SK-N-SH (cell line): ENCODE measurements around the gene DLG4. TPM values are rescaled to one million over a fixed set of nuclear protein-coding genes. Genes with fewer than 3 reads are reported as not detected.
A peak's percentile ranks its signal among the peaks of the same experiment; 100 is the strongest.

ENCODE experiments used
- CTCF ChIA-PET: fragments of 300-600, 350-600 bp; formaldehyde crosslinking; extraction: SDS; loops from one replicate; lab custom pipeline; 2021; lab: Yijun Ruan, JAX
- POLR2A ChIA-PET: fragments of 350-600 bp; sonication (Branson Sonifier 250); formaldehyde crosslinking; extraction: SDS; loops from one replicate; lab custom pipeline; 2020; ENCODE audit warnings: antibody characterized with exemption, inconsistent platforms; lab: Yijun Ruan, JAX
- DNase-seq: peaks from one replicate; pipeline ENCODE4 v3.0.0; 2012
- H2AFZ ChIP-seq: fragments of 200-600 bp; sonication (generic); 2 replicates; pipeline ENCODE4 v1.8.1; 2016; ENCODE audit warnings: antibody characterized with exemption, mild to moderate bottlenecking, low read depth
- H3F3A ChIP-seq: fragments of 200-600 bp; sonication (generic); replicated peaks from 2 replicates; pipeline ENCODE3; 2016; ENCODE audit warnings: antibody characterized with exemption, mild to moderate bottlenecking; ENCODE audit not compliant: insufficient read depth
- H3K27ac ChIP-seq, 2 experiments: fragments of 200-500 bp in 1 of 2; fragments of 200-600 bp in 1 of 2; sonication (Bioruptor generic) in 1 of 2; sonication (generic), shearing (Covaris generic) in 1 of 2; 2 replicates each; pipeline versions ENCODE4 v1.5.1 to v1.6.1; 2014 to 2016; ENCODE audit warnings: low read depth in 2 of 2, inconsistent platforms in 1 of 2, low read length in 1 of 2, mild to moderate bottlenecking in 1 of 2, mixed read lengths in 1 of 2
- H3K27me3 ChIP-seq: fragments of 200-600 bp; sonication (generic), shearing (Covaris generic); 2 replicates; pipeline ENCODE4 v1.6.1; 2016; ENCODE audit warnings: mixed run types; ENCODE audit not compliant: insufficient read depth
- H3K36me3 ChIP-seq, 2 experiments: fragments of 200-500 bp in 1 of 2; fragments of 200-600 bp in 1 of 2; sonication (Bioruptor generic) in 1 of 2; sonication (generic) in 1 of 2; replicated peaks in 1 of 2; 2 replicates each; pipeline versions ENCODE3 to v1.5.1; 2014 to 2016; ENCODE audit warnings: low read length in 1 of 2, mild to moderate bottlenecking in 1 of 2; ENCODE audit not compliant: insufficient read depth in 2 of 2, control insufficient read depth in 1 of 2
- H3K4me1 ChIP-seq, 2 experiments: fragments of 200-500 bp in 1 of 2; fragments of 200-600 bp in 1 of 2; sonication (Bioruptor generic) in 1 of 2; sonication (generic), shearing (Covaris generic) in 1 of 2; 2 replicates each; pipeline versions ENCODE4 v1.5.1 to v1.6.1; 2014 to 2016; ENCODE audit warnings: low read depth in 1 of 2, low read length in 1 of 2, mixed run types in 1 of 2; ENCODE audit not compliant: insufficient read depth in 2 of 2, control insufficient read depth in 1 of 2
- H3K4me2 ChIP-seq: fragments of 200-600 bp; sonication (generic), shearing (Covaris generic); 2 replicates; pipeline ENCODE4 v1.6.1; 2017; ENCODE audit warnings: mixed run types
- H3K4me3 ChIP-seq, 2 experiments: fragments of 200-500 bp in 1 of 2; fragments of 200-600 bp in 1 of 2; sonication (Bioruptor generic) in 1 of 2; sonication (generic), shearing (Covaris generic) in 1 of 2; 2 replicates each; pipeline versions ENCODE4 v1.5.1 to v1.8.1; 2014 to 2016; ENCODE audit warnings: low read depth in 2 of 2, inconsistent platforms in 1 of 2, low read length in 1 of 2, mild to moderate bottlenecking in 1 of 2, mixed read lengths in 1 of 2, moderate library complexity in 1 of 2
- H3K79me2 ChIP-seq: fragments of 200-600 bp; sonication (generic); 2 replicates; pipeline ENCODE4 v1.8.1; 2017; ENCODE audit warnings: mild to moderate bottlenecking; ENCODE audit not compliant: insufficient read depth
- H3K9ac ChIP-seq: fragments of 200-600 bp; sonication (generic); 2 replicates; pipeline ENCODE4 v1.6.1; 2017; ENCODE audit warnings: mixed run types
- H3K9me2 ChIP-seq: fragments of 200-600 bp; sonication (generic); 2 replicates; pipeline ENCODE4 v1.6.1; 2017; ENCODE audit warnings: mixed run types
- H3K9me3 ChIP-seq: fragments of 200-600 bp; sonication (generic); 2 replicates; pipeline ENCODE4 v1.6.1; 2017; ENCODE audit warnings: mixed run types, mild to moderate bottlenecking, moderate library complexity
- H4K20me1 ChIP-seq: fragments of 200-600 bp; sonication (generic); 2 replicates; pipeline ENCODE4 v1.6.1; 2017; ENCODE audit warnings: mild to moderate bottlenecking, mixed run types; ENCODE audit not compliant: insufficient read depth
- ELF1 ChIP-seq: IDR thresholded peaks from 2 replicates; pipeline ENCODE4 v1.4.0; 2012
- EZH2phosphoT487 ChIP-seq: fragments of 200-600 bp; sonication (generic); IDR thresholded peaks from 2 replicates; pipeline ENCODE4 v1.6.1; 2017; ENCODE audit warnings: low read depth, mixed run types, mild to moderate bottlenecking, antibody characterized with exemption, moderate library complexity, borderline replicate concordance
- FOSL2 ChIP-seq: IDR thresholded peaks from 2 replicates; pipeline ENCODE4 v1.4.0; 2012; ENCODE audit warnings: low read depth, mild to moderate bottlenecking, moderate library complexity, borderline replicate concordance
- IRF3 ChIP-seq: fragments of 150-350 bp; IDR thresholded peaks from 2 replicates; pipeline ENCODE4 v1.6.1; 2016; ENCODE audit warnings: mild to moderate bottlenecking, low read depth, low read length
- JUND ChIP-seq: IDR thresholded peaks from 2 replicates; pipeline ENCODE4 v1.4.0; 2012
- MXI1 ChIP-seq: IDR thresholded peaks from 2 replicates; pipeline ENCODE4 v1.6.1; 2012; ENCODE audit warnings: mild to moderate bottlenecking, low read depth, low read length, improper control_type of control experiment
- PBX3 ChIP-seq: IDR thresholded peaks from 2 replicates; pipeline ENCODE4; 2012
- REST ChIP-seq: IDR thresholded peaks from 2 replicates; pipeline ENCODE4 v1.6.1; 2012; ENCODE audit warnings: mild to moderate bottlenecking, low read depth, low read length, moderate library complexity
- RFX5 ChIP-seq: IDR thresholded peaks from 2 replicates; pipeline ENCODE4 v1.6.1; 2012; ENCODE audit warnings: mild to moderate bottlenecking, improper control_type of control experiment, low read length
- USF1 ChIP-seq: IDR thresholded peaks from 2 replicates; pipeline ENCODE4 v1.4.0; 2012; ENCODE audit warnings: low read depth, borderline replicate concordance
- WGBS: methylation state at CpG from one replicate; pipeline ENCODE4 v1.1.6; 2017; ENCODE audit warnings: low lambda C conversion rate; 5-methylcytosine and 5-hydroxymethylcytosine counted together
- polyA plus RNA-seq, 3 experiments: library from polyadenylated mRNA; depleted of rRNA; stranded (reverse); fragments of >200 nt; gene quantifications; 2 replicates each; pipeline ENCODE4 v1.2.3, GENCODE V29; 2012

DLG4 gene
- polyA plus RNA-seq, 1 of the 3 experiments (the other 2 are of a cell fraction), result 30.5 TPM

GRCh38 chr17:7263801-7264078 is 44.1 kb upstream of the DLG4 start:
- Histone ChIP-seq H3K9me3 (no peaks in the 10 kb centered on the region), H3K27ac (no peak overlapping the region; a peak in 1 of 4 replicates), H3K36me3 (peaks cover 0 to 12% of the 10 kb centered on the region in 2 experiments), H3F3A (peaks cover 31% of the 10 kb centered on the region), H2AFZ (peak overlapping the region; percentile 88; the same call in 1 of the 2 replicates), H3K9ac (no peak overlapping the region), H3K79me2 (no peaks in the 10 kb centered on the region), H3K4me1 (peaks cover 0 to 6% of the 10 kb centered on the region in 2 experiments; a peak in 2 of 4 replicates), H3K27me3 (no peaks in the 10 kb centered on the region), H3K4me2 (no peak overlapping the region), H3K4me3 (no peak overlapping the region), H4K20me1 (no peaks in the 10 kb centered on the region), H3K9me2 (no peaks in the 10 kb centered on the region)
- 81% methylated on average over 4 of the region's 4 CpGs for WGBS
- TF ChIP-seq REST (no peak), IRF3 (no peak), PBX3 (no peak), RFX5 (no peak), ELF1 (no peak), EZH2phosphoT487 (no peak), MXI1 (no peak), FOSL2 (no peak), USF1 (no peak), JUND (no peak)
- CTCF ChIA-PET, result interaction anchor here (0.8 to 2.7 kb wide), 3 partner anchors 16 to 220 kb away, joined by 3 to 16 read pairs (median 3); partner anchors contain the start of gene SLC16A11
- DNase-seq, result peak; percentile 7
- POLR2A ChIA-PET, result interaction anchor here (0.6 kb wide), 1 partner anchor 199 kb away, joined by 4 read pairs; no protein-coding TSS in a partner anchor
